ENCODE data around the gene SNX25.
"Not testable (repeated sequence)": the region's sequence is repeated elsewhere in the genome, so short reads cannot be mapped to it uniquely, and the experiment has no call there.

Gene SNX25

DNA sequence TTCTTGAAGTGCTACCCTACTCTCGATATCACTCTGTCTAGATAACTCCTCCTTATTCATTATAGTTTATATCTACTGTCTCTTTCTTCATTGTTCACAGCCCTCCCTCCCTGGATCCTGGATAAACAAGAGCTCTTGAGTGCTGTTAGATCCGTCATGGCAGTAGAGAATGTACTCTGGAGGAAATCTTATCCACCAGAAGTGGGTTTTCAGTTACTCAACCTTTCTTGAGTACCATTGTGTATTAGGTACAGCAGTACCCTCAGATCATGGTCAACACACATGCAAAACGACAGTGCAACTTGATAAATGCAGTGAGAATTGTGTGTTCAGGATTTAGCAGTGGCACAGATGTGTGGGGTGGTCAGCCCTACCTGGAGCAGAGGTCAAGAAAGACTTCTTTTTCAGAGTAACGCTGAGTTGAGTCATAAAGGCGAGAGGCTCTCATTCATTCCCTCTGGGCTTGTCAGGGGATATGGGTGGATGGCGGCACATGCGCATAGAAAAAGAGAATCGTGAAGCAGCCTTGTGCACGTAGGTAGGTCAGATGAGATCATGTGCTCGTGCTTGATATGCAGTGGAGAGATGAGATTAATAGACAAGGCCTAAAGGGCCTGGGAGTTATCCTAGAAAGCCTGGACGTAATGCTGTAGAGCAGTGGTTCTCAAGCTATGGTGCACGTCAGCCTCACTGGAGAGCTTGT, 89.5 kb downstream of the SNX25 start:
- H3K27ac Mint-ChIP-seq = no peak overlapping the region
- H3K4me1 Mint-ChIP-seq = no peaks in the 10 kb centered on the region
- no peak overlapping the region for H3K4me3 Mint-ChIP-seq

DNA sequence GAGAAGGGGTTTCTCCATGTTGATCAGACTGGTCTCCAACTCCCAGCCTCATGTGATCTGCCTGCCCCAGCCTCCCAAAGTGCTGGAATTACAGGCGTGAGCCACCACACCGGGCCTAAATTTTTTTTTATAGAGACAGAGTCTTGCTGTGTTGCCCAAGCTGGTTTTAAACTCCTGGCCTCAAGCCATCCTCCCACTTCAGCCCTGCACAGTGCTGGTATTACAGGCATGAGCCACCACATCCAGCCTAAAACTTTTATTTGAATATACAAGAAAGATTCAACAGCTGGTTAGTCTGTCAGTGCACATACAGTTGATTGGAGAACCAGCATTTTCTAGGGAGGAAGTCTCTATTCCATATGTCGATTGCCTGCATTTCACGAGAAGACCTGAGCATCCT, 95.1 kb downstream of the SNX25 start:
- no peaks in the 10 kb centered on the region for H3K9me3 Mint-ChIP-seq
- CTCF ChIA-PET = interaction anchor here (0.6 kb wide), 1 partner anchor 150 kb away, joined by 3 read pairs; no protein-coding TSS in a partner anchor
- H3K4me3 Mint-ChIP-seq = no peak overlapping the region
- peaks cover 4% of the 10 kb centered on the region for H3K36me3 Mint-ChIP-seq
- no peak for DNase-seq
- H3K4me1 Mint-ChIP-seq = peaks cover under 1% of the 10 kb centered on the region
- H3K27ac Mint-ChIP-seq = no peak overlapping the region
- no peaks in the 10 kb centered on the region for H3K27me3 Mint-ChIP-seq

More for the DNA sequence above, 89.5 kb downstream of the SNX25 start:
- DNase-seq = no peak
- CTCF ChIA-PET = interaction anchor here (1.2 kb wide), 1 partner anchor 299 kb away, joined by 3 read pairs; no protein-coding TSS in a partner anchor
- Mint-ChIP-seq H3K9me3 (no peaks in the 10 kb centered on the region), H3K27me3 (no peaks in the 10 kb centered on the region), H3K36me3 (peaks cover 10% of the 10 kb centered on the region)

DNA sequence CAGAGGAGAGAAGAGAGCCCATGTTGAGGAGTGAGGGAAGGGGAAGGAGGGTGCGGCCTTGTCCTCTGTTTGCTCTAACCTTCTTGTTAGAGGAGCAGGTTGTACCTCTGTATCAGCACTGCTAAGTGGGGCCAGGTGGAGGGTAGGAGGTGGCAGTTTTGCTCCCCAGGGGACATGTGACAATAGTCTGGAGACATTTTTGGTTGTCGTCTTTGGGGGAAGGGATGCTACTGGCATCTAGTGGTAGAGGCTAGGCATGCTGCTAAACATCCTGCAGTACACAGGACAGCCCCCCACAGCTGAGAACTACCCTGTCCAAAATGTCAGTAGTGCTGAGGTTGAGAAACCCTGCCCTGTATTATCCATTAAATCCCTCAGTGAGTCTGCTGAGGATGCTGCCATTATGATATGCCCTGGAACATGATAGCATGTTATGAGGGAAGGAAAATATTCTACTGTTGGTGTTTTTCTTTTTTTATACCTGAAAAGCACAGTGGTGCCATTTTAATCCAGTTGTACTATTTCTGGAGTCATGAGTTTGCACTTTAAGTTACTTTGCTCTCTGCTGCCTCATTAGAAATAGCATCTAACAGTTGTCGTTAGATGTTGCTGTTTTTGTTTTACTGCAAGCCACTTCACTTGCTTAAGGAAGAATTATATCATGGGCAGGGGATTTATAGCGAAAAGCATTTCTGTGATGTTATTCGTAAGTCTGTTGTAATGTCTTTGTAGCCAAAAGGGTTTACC, 95.7 kb downstream of the SNX25 start:
- Mint-ChIP-seq H3K36me3 (peaks cover 8% of the 10 kb centered on the region), H3K27ac (no peak overlapping the region), H3K4me3 (no peak overlapping the region), H3K27me3 (no peaks in the 10 kb centered on the region), H3K4me1 (peaks cover 5% of the 10 kb centered on the region), H3K9me3 (no peaks in the 10 kb centered on the region)
- CTCF ChIA-PET = interaction anchor here (0.6 kb wide), 1 partner anchor 150 kb away, joined by 3 read pairs; no protein-coding TSS in a partner anchor
- peak; percentile 40 for DNase-seq

DNA sequence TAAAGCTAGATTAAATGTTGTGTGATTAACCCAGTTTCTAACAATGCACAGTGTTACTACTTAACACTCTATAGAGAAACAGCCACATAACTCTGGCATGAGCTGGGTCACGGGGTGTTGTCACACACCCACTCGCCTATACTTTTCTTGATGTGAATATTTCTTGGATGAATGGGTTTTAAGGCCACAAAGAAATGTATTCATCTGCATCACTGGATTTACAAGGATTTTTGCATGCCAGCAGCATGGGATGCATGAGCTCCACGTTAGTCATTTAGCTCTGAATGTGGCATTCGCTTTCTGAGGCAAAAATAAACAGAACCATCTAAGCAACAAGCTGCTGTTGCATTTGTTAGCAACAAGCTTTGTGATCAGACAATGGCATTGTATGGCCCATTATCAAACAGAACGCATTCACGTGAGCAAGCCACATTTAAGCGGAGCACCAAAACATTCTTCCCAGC, 96.6 kb downstream of the SNX25 start:
- Mint-ChIP-seq H3K27me3 (no peaks in the 10 kb centered on the region), H3K4me3 (no peak overlapping the region), H3K9me3 (no peaks in the 10 kb centered on the region), H3K4me1 (peaks cover 5% of the 10 kb centered on the region), H3K27ac (no peak overlapping the region), H3K36me3 (peaks cover 10% of the 10 kb centered on the region)
- DNase-seq = no peak
- CTCF ChIA-PET = interaction anchor here (0.8 to 1.2 kb wide), 4 partner anchors 78 to 172 kb away, joined by 3 to 7 read pairs (median 4); no protein-coding TSS in a partner anchor

DNA sequence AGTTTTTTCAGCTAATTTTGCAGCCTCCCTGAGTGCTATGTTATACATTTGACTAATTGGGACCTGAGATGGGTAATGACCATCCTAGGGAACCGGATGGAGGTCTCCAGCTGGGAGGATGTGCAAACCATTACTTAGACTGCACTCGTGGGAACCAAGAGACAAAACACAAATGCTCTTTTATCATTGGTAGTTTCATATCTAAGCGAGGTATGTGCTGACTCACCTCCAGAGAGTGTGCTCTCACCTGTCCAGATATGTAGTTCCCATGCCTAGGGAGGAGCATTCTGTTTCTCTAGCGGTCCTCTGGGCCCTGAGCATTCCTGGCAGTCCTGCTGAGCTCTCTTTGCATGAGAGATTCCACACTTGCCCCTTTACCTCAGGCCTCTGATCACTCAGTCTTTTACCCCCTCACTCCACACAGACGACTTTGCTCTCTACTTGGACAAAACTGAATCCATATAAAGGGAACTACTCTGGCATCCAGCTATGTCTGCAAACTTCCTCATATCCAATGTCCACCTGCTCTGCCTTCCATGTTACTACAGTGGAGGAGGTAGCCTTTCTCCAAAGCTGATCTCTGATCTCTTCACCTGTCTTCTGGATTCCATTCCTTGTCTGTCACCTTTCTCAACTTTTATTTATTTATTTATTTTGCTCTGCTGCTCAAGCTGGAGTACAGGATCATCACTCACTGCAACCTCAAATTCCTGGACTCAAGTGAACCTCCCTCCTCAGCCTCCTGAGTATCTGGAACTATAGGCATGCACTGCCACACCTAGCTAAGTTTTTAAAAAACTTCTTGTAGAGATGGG, 97.9 kb downstream of the SNX25 start:
- Mint-ChIP-seq H3K4me1 (peaks cover 5% of the 10 kb centered on the region), H3K27me3 (no peaks in the 10 kb centered on the region), H3K27ac (no peak overlapping the region), H3K4me3 (no peak overlapping the region), H3K9me3 (no peaks in the 10 kb centered on the region), H3K36me3 (peaks cover 19% of the 10 kb centered on the region)
- no peak for DNase-seq
- CTCF ChIA-PET = interaction anchor here (1.2 kb wide), 1 partner anchor 114 kb away, joined by 3 read pairs; no protein-coding TSS in a partner anchor

DNA sequence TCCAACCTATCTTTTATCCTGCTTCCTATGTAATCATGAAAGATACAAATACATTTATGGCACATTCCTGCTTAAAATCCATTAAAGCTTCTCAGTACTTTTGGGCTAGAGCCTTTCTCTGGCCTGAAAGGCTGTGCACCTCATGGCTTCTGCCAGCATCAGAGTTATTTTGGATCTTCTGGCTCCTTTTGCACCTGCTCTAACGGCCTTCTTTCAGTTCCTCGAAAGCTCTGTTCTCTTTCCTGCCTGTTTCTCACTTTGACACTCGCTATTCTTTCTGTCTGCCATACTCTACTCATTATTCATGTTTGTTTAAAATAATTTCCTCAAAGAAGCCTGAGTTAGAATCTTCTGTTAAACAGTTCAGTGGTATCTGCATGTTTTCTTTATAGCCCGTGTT, 100.4 kb downstream of the SNX25 start:
- peaks cover 5% of the 10 kb centered on the region for H3K4me1 Mint-ChIP-seq
- no peak overlapping the region for H3K27ac Mint-ChIP-seq
- no peaks in the 10 kb centered on the region for H3K9me3 Mint-ChIP-seq
- DNase-seq = no peak
- no peaks in the 10 kb centered on the region for H3K27me3 Mint-ChIP-seq
- CTCF ChIA-PET = interaction anchor here (1.5 kb wide), 1 partner anchor 9 kb away, joined by 4 read pairs; no protein-coding TSS in a partner anchor
- H3K36me3 Mint-ChIP-seq = peaks cover 30% of the 10 kb centered on the region
- H3K4me3 Mint-ChIP-seq = no peak overlapping the region

DNA sequence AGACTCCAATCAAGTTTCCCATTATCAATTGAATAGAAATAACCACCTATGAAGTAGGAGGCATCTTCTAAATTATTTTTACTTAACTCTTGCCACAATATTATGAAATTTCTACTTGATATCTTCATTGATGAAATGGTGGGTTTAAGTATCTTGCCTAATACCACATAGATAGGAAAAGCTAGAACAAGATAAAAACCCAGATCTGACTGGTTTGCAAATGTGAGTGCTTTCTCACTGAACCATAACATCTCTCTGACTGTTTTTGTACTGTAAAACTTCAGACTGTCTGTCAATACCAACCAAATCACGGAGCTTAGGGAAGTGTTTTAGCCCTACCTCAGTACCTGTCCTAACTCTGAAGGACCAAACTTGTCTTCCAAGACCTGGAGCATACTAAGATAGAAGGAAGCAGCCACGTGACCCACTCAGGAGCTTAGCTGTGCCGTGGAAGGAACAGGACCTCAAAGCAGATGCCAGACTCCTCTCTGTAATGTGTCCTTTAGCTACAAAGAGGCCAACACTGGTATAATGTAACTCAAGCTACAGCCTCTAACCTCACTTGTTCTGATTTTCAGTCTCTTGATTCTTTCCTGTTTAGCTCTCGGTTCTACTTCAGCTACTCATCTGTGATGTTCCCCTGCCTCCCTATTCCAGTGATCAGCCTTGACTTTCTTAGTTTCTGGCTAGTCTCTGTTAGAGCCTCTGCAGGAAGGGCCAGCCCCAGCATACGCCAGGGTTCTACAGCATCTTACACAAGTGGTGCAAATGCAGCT, 101.9 kb downstream of the SNX25 start:
- H3K27ac Mint-ChIP-seq = no peak overlapping the region
- H3K27me3 Mint-ChIP-seq = no peaks in the 10 kb centered on the region
- peaks cover 5% of the 10 kb centered on the region for H3K4me1 Mint-ChIP-seq
- H3K9me3 Mint-ChIP-seq = no peaks in the 10 kb centered on the region
- no peak overlapping the region for H3K4me3 Mint-ChIP-seq
- DNase-seq = no peak
- CTCF ChIA-PET = no interaction called here
- peaks cover 39% of the 10 kb centered on the region for H3K36me3 Mint-ChIP-seq

DNA sequence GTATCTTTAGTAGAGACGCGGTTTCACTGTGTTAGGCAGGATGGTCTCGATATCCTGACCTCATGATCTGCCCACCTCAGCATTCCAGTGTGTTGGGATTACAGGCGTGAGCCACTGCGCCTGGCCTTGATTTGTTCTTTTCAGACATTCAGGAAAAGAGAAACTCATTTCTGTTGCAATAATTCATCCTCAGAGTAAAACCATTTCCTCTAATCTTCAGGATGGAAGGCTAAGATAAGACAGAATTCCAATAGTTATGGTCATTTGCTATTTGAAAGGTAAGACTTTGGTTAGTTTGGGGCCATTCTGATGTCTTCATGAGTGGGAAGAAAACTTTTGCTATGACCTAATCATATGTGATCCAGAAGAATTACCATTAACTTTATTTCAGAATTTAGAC, 103.3 kb downstream of the SNX25 start:
- H3K9me3 Mint-ChIP-seq = no peaks in the 10 kb centered on the region
- H3K27ac Mint-ChIP-seq = no peak overlapping the region
- no peak overlapping the region for H3K4me3 Mint-ChIP-seq
- DNase-seq = no peak
- CTCF ChIA-PET = no interaction called here
- peaks cover 49% of the 10 kb centered on the region for H3K36me3 Mint-ChIP-seq
- peaks cover 8% of the 10 kb centered on the region for H3K4me1 Mint-ChIP-seq
- no peaks in the 10 kb centered on the region for H3K27me3 Mint-ChIP-seq

DNA sequence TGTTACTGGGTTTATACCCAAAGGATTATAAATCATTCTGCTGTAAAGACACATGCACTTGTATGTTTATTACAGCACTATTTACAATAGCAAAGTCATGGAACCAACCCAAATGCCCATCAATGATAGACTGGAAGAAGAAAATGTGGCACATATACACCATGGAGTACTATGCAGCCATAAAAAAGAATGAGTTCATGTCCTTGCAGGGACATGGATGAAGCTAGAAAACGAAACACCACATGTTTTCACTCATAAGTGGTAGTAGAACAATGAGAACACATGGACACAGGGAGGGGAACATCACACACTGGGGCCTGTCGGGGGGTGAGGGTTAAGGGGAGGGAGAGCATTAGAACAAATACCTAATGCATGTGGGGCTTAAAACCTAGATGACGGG, 108.1 kb downstream of the SNX25 start:
- DNase-seq, H3K27me3 Mint-ChIP-seq, H3K9me3 Mint-ChIP-seq, H3K27ac Mint-ChIP-seq, CTCF ChIA-PET, H3K4me3 Mint-ChIP-seq: not testable (repeated sequence)
- Mint-ChIP-seq H3K36me3 (peaks cover 40% of the 10 kb centered on the region), H3K4me1 (peaks cover 15% of the 10 kb centered on the region)

DNA sequence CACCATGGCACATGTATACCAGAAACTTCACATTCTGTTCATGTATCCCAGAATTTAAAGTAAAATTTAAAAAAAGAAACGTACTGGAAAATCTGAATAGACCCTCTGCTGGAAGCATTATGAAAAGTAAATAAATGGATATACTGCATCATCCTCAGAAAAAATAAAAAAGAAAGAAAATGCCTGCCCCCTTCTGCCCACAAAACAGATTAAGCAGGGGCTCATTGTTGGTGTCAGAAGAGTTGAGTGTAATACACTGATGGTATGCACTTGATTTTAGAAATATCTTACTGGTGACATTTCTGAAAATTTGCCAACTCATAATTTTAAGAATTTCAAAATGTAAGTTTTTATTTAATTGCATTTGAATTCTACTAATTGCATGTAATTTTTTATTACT, 108.5 kb downstream of the SNX25 start:
- H3K9me3 Mint-ChIP-seq = no peaks in the 10 kb centered on the region
- peaks cover 15% of the 10 kb centered on the region for H3K4me1 Mint-ChIP-seq
- CTCF ChIA-PET = no interaction called here
- no peak overlapping the region for H3K27ac Mint-ChIP-seq
- DNase-seq = no peak
- no peak overlapping the region for H3K4me3 Mint-ChIP-seq
- H3K36me3 Mint-ChIP-seq = peaks cover 40% of the 10 kb centered on the region
- no peaks in the 10 kb centered on the region for H3K27me3 Mint-ChIP-seq

DNA sequence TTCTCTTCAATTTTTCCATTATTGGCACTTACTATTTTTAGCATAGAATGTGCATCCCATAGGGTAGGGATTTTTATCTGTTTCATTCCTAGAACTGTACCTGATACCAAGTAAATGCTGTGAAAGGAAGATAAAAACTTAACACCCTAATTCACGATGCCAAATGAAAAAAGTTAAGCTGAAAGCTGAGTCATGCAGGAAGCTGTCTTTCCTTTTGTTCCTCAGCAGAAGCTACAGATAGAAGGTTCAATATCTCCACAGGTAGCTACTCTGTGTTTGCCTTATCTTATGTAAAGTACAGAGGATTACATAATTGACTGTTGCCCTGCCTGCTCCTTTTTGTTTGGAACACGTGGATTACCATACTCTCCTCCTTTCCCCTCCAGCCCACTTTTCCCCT, 109.3 kb downstream of the SNX25 start:
- no peaks in the 10 kb centered on the region for H3K9me3 Mint-ChIP-seq
- DNase-seq = no peak
- CTCF ChIA-PET = interaction anchor here (1.0 kb wide), 1 partner anchor 9 kb away, joined by 4 read pairs; no protein-coding TSS in a partner anchor
- H3K36me3 Mint-ChIP-seq = peaks cover 37% of the 10 kb centered on the region
- H3K4me3 Mint-ChIP-seq = no peak overlapping the region
- peaks cover 15% of the 10 kb centered on the region for H3K4me1 Mint-ChIP-seq
- H3K27ac Mint-ChIP-seq = peak overlapping the region; percentile 65
- no peaks in the 10 kb centered on the region for H3K27me3 Mint-ChIP-seq

DNA sequence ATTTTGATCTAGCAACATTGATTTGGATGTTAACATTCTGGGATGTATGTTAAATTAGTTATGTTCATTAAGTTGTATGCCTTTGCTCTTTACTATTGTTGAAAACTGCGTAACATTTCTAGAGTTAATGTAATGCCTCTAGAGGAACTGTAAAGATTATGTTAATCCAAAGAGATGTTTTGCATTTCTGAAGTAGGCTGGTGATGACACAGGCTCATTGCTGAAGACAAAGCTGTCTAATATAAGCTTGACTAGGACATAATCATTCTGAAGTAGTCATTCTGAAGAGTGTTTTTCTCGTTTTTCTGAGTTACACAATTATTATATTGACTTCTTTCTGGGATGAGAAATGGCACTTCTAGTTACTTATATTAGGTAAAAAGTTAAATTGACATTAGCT, 113.4 kb downstream of the SNX25 start:
- H3K36me3 Mint-ChIP-seq = peaks cover 10% of the 10 kb centered on the region
- CTCF ChIA-PET = interaction anchor here (0.6 kb wide), 1 partner anchor 161 kb away, joined by 3 read pairs; no protein-coding TSS in a partner anchor
- no peaks in the 10 kb centered on the region for H3K9me3 Mint-ChIP-seq

DNA sequence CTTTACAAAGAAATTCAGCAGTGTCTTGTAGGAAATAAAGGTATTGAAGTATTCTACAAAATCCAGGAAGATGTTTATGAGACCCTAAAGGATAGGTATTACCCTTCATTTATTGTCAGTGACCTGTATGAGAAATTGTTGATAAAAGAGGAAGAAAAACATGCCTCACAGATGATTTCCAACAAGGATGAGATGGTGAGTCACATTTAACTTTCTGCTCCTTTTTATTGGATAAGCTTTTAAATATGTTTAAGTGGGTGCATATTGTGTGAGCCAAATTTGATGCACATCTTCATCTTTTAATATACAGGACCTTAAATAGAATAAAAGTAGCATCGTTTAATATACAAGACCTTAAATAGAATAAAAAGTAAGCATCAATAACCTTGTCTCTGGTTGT, 114.2 kb downstream of the SNX25 start:
- H3K27ac Mint-ChIP-seq = no peak overlapping the region

More for the DNA sequence above, 113.4 kb downstream of the SNX25 start:
- Mint-ChIP-seq H3K4me3 (no peak overlapping the region), H3K4me1 (peaks cover 12% of the 10 kb centered on the region), H3K27ac (no peak overlapping the region), H3K27me3 (no peaks in the 10 kb centered on the region)
- DNase-seq = no peak

More for the DNA sequence above, 114.2 kb downstream of the SNX25 start:
- CTCF ChIA-PET = interaction anchor here (0.6 kb wide), 1 partner anchor 162 kb away, joined by 3 read pairs; no protein-coding TSS in a partner anchor
- Mint-ChIP-seq H3K27me3 (no peaks in the 10 kb centered on the region), H3K36me3 (peaks cover 10% of the 10 kb centered on the region), H3K9me3 (no peaks in the 10 kb centered on the region), H3K4me3 (no peak overlapping the region), H3K4me1 (peaks cover 7% of the 10 kb centered on the region)
- no peak for DNase-seq
